HepG2 (cell line): Measurements from ENCODE around the gene PGS1.

Source experiments
- BCLAF1 ChIP-seq: fragments of 450-650 bp; IDR thresholded peaks from 2 replicates; pipeline ENCODE4 v1.6.1; 2017; ENCODE audit warnings: mild to moderate bottlenecking
- EP300 ChIP-seq, 3 experiments: sonication (generic) in 1 of 3; formaldehyde crosslinking in 1 of 3; IDR thresholded peaks; 2 replicates each; pipeline versions ENCODE4 v1.5.1 to v1.6.1; 2011 to 2020; ENCODE audit warnings: low read depth in 2 of 3, low read length in 2 of 3, borderline replicate concordance in 1 of 3, improper control_type of control experiment in 1 of 3, mild to moderate bottlenecking in 1 of 3, missing genetic modification reagents in 1 of 3, moderate library complexity in 1 of 3
- GABPA ChIP-seq, 2 experiments: IDR thresholded peaks; 2 replicates each; pipeline ENCODE4 v1.6.1; 2011 to 2016; ENCODE audit warnings: low read depth in 2 of 2, low read length in 1 of 2, missing biosample characterization in 1 of 2, missing genetic modification characterization in 1 of 2
- GABPB1 ChIP-seq: IDR thresholded peaks from 2 replicates; pipeline ENCODE4 v1.6.1; 2016; ENCODE audit warnings: mild to moderate bottlenecking, missing genetic modification reagents, moderate library complexity, missing compliant biosample characterization
- HCFC1 ChIP-seq: fragments of 150-350 bp; IDR thresholded peaks from 2 replicates; pipeline ENCODE4 v1.6.1; 2014; ENCODE audit warnings: low read depth, low read length
- HDAC2 ChIP-seq: sonication (generic); formaldehyde crosslinking; IDR thresholded peaks from 2 replicates; pipeline ENCODE4 v1.4.0; 2020; ENCODE audit warnings: missing genetic modification reagents
- HMG20B ChIP-seq: conservative IDR thresholded peaks from 2 replicates; pipeline ENCODE4 v1.6.1; 2016; ENCODE audit warnings: missing genetic modification reagents, missing compliant biosample characterization
- KAT8 ChIP-seq: IDR thresholded peaks from 2 replicates; pipeline ENCODE4 v1.6.1; 2016; ENCODE audit warnings: missing genetic modification reagents, missing compliant biosample characterization
- NPAS2 ChIP-seq: sonication (generic); formaldehyde crosslinking; IDR thresholded peaks from 2 replicates; pipeline ENCODE4 v1.8.0; 2022; ENCODE audit warnings: mild to moderate bottlenecking, missing genetic modification reagents, borderline replicate concordance
- TAF1 ChIP-seq: sonication (generic); formaldehyde crosslinking; IDR thresholded peaks from 2 replicates; pipeline ENCODE4 v1.4.0; 2020; ENCODE audit warnings: missing genetic modification reagents
- TCF7L2 ChIP-seq: IDR thresholded peaks from 2 replicates; pipeline ENCODE4 v1.6.1; 2011; ENCODE audit warnings: mild to moderate bottlenecking, low read depth, low read length, moderate library complexity
- ZBTB21 ChIP-seq: sonication (generic); formaldehyde crosslinking; IDR thresholded peaks from 2 replicates; pipeline ENCODE4 v1.4.0; 2020; ENCODE audit warnings: missing genetic modification reagents
- ZNF639 ChIP-seq: conservative IDR thresholded peaks from 2 replicates; pipeline ENCODE4 v1.6.1; 2018; ENCODE audit warnings: missing genetic modification reagents
- ZNF777 ChIP-seq: sonication (generic); formaldehyde crosslinking; IDR thresholded peaks from 2 replicates; pipeline ENCODE4 v1.4.0; 2020; ENCODE audit warnings: missing genetic modification reagents

- TF ChIP-seq BCLAF1 (no peak), GABPB1 (CRISPR knock-in tag) (no peak), KAT8 (CRISPR knock-in tag) (no peak), TAF1 (CRISPR knock-in tag) (no peak), GABPA (IDR thresholded peaks at IDR 0.05; ENCODE audit: low read depth, low read length) (no peak), GABPA (CRISPR knock-in tag; IDR thresholded peaks at IDR 0.05; ENCODE audit: low read depth) (no peak), ZNF639 (CRISPR knock-in tag) (no peak), NPAS2 (CRISPR knock-in tag) (no peak), HDAC2 (CRISPR knock-in tag) (no peak), HMG20B (CRISPR knock-in tag) (no peak), ZNF777 (CRISPR knock-in tag) (no peak), TCF7L2 (no peak), HCFC1 (no peak), EP300 (IDR thresholded peaks at IDR 0.05; ENCODE audit: low read depth in 2 of 2, low read length in 2 of 2) (no peak), EP300 (CRISPR knock-in tag; IDR thresholded peaks at IDR 0.05; ENCODE audit: borderline replicate concordance) (no peak), ZBTB21 (CRISPR knock-in tag) (no peak)
These were observed 23.4 kb downstream of the PGS1 start for GRCh38 chr17:78401891-78402290.
